K562 (cell line): Measurements from ENCODE around the gene HFE. TPM values are rescaled to one million over a fixed set of nuclear protein-coding genes. Genes with fewer than 3 reads are reported as not detected.

ENCODE experiments used
- ATF7 ChIP-seq: fragments of 450-650 bp; IDR thresholded peaks from 2 replicates; pipeline ENCODE4 v1.7.1; 2014; ENCODE audit warnings: mild to moderate bottlenecking, moderate library complexity
- ETV6 ChIP-seq, 3 experiments: fragments of 150-350 bp in 1 of 3; sonication (generic) in 1 of 3; formaldehyde crosslinking in 1 of 3; IDR thresholded peaks; 2 replicates each; pipeline versions ENCODE4 v1.6.1 to v1.8.0; 2014 to 2022; ENCODE audit warnings: borderline replicate concordance in 2 of 3, low read depth in 2 of 3, antibody characterized with exemption in 1 of 3, low read length in 1 of 3, mild to moderate bottlenecking in 1 of 3, missing genetic modification reagents in 1 of 3
- MAZ ChIP-seq, 2 experiments: fragments of 450-650 bp in 1 of 2; sonication (generic) in 1 of 2; formaldehyde crosslinking; IDR thresholded peaks in 1 of 2; conservative IDR thresholded peaks in 1 of 2; 2 replicates each; pipeline versions ENCODE4 v1.4.0 to v1.5.0; 2020; ENCODE audit warnings: mild to moderate bottlenecking in 1 of 2, missing genetic modification reagents in 1 of 2
- MCM5 ChIP-seq: fragments of 450-650 bp; IDR thresholded peaks from 2 replicates; pipeline ENCODE4 v1.6.1; 2016; ENCODE audit warnings: low read depth
- NKRF ChIP-seq: fragments of 450-650 bp; IDR thresholded peaks from 2 replicates; pipeline ENCODE4 v1.6.1; 2016; ENCODE audit warnings: borderline replicate concordance
- RBFOX2 ChIP-seq: fragments of 200-400 bp; formaldehyde crosslinking; IDR thresholded peaks from 2 replicates; pipeline ENCODE4 v1.6.1; 2017; ENCODE audit warnings: low read depth, mild to moderate bottlenecking, low read length, moderate library complexity
- ZNF140 ChIP-seq: fragments of 250-450 bp; sonication (Bioruptor Pico); IDR thresholded peaks from 2 replicates; pipeline ENCODE4 v1.8.0; 2021; ENCODE audit warnings: moderate library complexity, mild to moderate bottlenecking, inconsistent platforms
- ZNF444 ChIP-seq: fragments of 250-450 bp; sonication (Bioruptor Pico); IDR thresholded peaks from 2 replicates; pipeline ENCODE4 v1.4.0; 2020; ENCODE audit warnings: mild to moderate bottlenecking, moderate library complexity
- polyA plus RNA-seq, 8 experiments: library from polyadenylated mRNA; depleted of rRNA in 4 of 8; stranded (reverse) in 5 of 8; unstranded in 3 of 8; fragments of >200 nt; fragmentation: Nextera tagmentation in 2 of 8; fragmentation: Illumina TruSeq in 1 of 8; extraction: Ambion mirVana in 2 of 8; extraction: Trizol in 1 of 8; gene quantifications; 2 replicates each; pipeline versions ENCODE4 v1.2.1 to v1.2.3, GENCODE V29; 2011 to 2014; ENCODE audit warnings: inconsistent platforms in 1 of 8, missing spikeins in 1 of 8
- total RNA-seq, 7 experiments: library from RNA; depleted of rRNA in 6 of 7; stranded (reverse); fragments of >200 nt in 6 of 7; fragmentation: Illumina TruSeq in 2 of 7; extraction: Trizol in 2 of 7; gene quantifications; 2 replicates each; pipeline versions ENCODE4 v1.2.1 to v1.2.3, GENCODE V29; 2011 to 2021; ENCODE audit warnings: low replicate concordance in 1 of 7
- TF ChIP-seq, protein P1 (sequence below): sonication (generic); formaldehyde crosslinking; IDR thresholded peaks from 2 replicates; pipeline ENCODE4 v1.8.0; 2022; ENCODE audit warnings: mild to moderate bottlenecking, missing genetic modification reagents
- TF ChIP-seq, protein P2 (sequence below): fragments of 250-450 bp; sonication (Bioruptor Pico); IDR thresholded peaks from 2 replicates; pipeline ENCODE4 v1.5.0; 2022; ENCODE audit warnings: mild to moderate bottlenecking
- TF ChIP-seq, protein P3 (sequence below), 2 experiments: fragments of 450-650 bp; conservative IDR thresholded peaks; 2 replicates each; pipeline ENCODE4 v1.6.1; 2017; ENCODE audit warnings: mild to moderate bottlenecking in 2 of 2, moderate library complexity in 2 of 2
- TF ChIP-seq, protein P4 (sequence below), 3 experiments: fragments of 200-800 bp in 1 of 3; fragments of 250-450 bp in 1 of 3; fragments of 450-650 bp in 1 of 3; sonication (Bioruptor Pico) in 1 of 3; sonication (Bioruptor generic) in 1 of 3; formaldehyde crosslinking in 1 of 3; IDR thresholded peaks; 2 replicates each; pipeline versions ENCODE4 v1.6.1 to v1.8.0; 2016 to 2022; ENCODE audit warnings: mild to moderate bottlenecking in 2 of 3, missing genetic modification characterization in 2 of 3, missing compliant biosample characterization in 1 of 3, moderate library complexity in 1 of 3

HFE gene
- total and polyA plus RNA-seq, 9 of the 15 experiments (the other 6 are each of a cell fraction or from before 2014, with no cell fraction given), result 0.14 to 1.2 (median 0.76) TPM

GRCh38 chr6:26126394-26127235, 39.4 kb downstream of the HFE start (continued):
- TF ChIP-seq ETV6 (IDR thresholded peaks at IDR 0.05; ENCODE audit: borderline replicate concordance in 1 of 2, low read depth in 2 of 2, low read length in 1 of 2) (peak in 1 of 2 experiments; percentile 10; a peak in 1 of 4 replicates), ETV6 (CRISPR knock-in tag; IDR thresholded peaks at IDR 0.05; ENCODE audit: borderline replicate concordance) (peak; percentile 75; the same call in 1 of the 2 replicates), ZNF140 (CRISPR knock-in tag) (no peak), RBFOX2 (no peak), MAZ (CRISPR knock-in tag; conservative IDR thresholded peaks at IDR 0.05 in 1 of 2, IDR thresholded peaks at IDR 0.05 in 1 of 2) (0 out of 4 replicates have a peak, but pooled peaks of 1 of the 2 experiments have one; percentile 40), MCM5 (no peak), NKRF (peak; percentile 26; the same call in 1 of the 2 replicates), ATF7 (peak; percentile 8; the same call in 1 of the 2 replicates), ZNF444 (no peak)
- TF ChIP-seq, protein P1, sequence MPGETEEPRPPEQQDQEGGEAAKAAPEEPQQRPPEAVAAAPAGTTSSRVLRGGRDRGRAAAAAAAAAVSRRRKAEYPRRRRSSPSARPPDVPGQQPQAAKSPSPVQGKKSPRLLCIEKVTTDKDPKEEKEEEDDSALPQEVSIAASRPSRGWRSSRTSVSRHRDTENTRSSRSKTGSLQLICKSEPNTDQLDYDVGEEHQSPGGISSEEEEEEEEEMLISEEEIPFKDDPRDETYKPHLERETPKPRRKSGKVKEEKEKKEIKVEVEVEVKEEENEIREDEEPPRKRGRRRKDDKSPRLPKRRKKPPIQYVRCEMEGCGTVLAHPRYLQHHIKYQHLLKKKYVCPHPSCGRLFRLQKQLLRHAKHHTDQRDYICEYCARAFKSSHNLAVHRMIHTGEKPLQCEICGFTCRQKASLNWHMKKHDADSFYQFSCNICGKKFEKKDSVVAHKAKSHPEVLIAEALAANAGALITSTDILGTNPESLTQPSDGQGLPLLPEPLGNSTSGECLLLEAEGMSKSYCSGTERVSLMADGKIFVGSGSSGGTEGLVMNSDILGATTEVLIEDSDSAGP, result no peak
- TF ChIP-seq, protein P2, sequence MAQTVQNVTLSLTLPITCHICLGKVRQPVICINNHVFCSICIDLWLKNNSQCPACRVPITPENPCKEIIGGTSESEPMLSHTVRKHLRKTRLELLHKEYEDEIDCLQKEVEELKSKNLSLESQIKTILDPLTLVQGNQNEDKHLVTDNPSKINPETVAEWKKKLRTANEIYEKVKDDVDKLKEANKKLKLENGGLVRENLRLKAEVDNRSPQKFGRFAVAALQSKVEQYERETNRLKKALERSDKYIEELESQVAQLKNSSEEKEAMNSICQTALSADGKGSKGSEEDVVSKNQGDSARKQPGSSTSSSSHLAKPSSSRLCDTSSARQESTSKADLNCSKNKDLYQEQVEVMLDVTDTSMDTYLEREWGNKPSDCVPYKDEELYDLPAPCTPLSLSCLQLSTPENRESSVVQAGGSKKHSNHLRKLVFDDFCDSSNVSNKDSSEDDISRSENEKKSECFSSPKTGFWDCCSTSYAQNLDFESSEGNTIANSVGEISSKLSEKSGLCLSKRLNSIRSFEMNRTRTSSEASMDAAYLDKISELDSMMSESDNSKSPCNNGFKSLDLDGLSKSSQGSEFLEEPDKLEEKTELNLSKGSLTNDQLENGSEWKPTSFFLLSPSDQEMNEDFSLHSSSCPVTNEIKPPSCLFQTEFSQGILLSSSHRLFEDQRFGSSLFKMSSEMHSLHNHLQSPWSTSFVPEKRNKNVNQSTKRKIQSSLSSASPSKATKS (CRISPR knock-in tag), result no peak
- TF ChIP-seq, protein P3, sequence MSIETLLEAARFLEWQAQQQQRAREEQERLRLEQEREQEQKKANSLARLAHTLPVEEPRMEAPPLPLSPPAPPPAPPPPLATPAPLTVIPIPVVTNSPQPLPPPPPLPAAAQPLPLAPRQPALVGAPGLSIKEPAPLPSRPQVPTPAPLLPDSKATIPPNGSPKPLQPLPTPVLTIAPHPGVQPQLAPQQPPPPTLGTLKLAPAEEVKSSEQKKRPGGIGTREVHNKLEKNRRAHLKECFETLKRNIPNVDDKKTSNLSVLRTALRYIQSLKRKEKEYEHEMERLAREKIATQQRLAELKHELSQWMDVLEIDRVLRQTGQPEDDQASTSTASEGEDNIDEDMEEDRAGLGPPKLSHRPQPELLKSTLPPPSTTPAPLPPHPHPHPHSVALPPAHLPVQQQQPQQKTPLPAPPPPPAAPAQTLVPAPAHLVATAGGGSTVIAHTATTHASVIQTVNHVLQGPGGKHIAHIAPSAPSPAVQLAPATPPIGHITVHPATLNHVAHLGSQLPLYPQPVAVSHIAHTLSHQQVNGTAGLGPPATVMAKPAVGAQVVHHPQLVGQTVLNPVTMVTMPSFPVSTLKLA (conservative IDR thresholded peaks at IDR 0.05), result peak in 1 of 2 experiments; percentile 4; a peak in 1 of 4 replicates
- TF ChIP-seq, protein P4, sequence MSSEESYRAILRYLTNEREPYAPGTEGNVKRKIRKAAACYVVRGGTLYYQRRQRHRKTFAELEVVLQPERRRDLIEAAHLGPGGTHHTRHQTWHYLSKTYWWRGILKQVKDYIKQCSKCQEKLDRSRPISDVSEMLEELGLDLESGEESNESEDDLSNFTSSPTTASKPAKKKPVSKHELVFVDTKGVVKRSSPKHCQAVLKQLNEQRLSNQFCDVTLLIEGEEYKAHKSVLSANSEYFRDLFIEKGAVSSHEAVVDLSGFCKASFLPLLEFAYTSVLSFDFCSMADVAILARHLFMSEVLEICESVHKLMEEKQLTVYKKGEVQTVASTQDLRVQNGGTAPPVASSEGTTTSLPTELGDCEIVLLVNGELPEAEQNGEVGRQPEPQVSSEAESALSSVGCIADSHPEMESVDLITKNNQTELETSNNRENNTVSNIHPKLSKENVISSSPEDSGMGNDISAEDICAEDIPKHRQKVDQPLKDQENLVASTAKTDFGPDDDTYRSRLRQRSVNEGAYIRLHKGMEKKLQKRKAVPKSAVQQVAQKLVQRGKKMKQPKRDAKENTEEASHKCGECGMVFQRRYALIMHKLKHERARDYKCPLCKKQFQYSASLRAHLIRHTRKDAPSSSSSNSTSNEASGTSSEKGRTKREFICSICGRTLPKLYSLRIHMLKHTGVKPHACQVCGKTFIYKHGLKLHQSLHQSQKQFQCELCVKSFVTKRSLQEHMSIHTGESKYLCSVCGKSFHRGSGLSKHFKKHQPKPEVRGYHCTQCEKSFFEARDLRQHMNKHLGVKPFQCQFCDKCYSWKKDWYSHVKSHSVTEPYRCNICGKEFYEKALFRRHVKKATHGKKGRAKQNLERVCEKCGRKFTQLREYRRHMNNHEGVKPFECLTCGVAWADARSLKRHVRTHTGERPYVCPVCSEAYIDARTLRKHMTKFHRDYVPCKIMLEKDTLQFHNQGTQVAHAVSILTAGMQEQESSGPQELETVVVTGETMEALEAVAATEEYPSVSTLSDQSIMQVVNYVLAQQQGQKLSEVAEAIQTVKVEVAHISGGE (CRISPR knock-in tag; IDR thresholded peaks at IDR 0.05), result 0 out of 6 replicates have a peak, but pooled peaks of 1 of the 3 experiments have one; percentile 34
